ENCODE results near the gene RIPOR2. TPM values are rescaled to one million over a fixed set of nuclear protein-coding genes. Genes with fewer than 3 reads are reported as not detected.

Gene RIPOR2
- total and polyA plus RNA-seq, 8 donors = 3.9 to 56.8 (median 6.0) TPM

DNA sequence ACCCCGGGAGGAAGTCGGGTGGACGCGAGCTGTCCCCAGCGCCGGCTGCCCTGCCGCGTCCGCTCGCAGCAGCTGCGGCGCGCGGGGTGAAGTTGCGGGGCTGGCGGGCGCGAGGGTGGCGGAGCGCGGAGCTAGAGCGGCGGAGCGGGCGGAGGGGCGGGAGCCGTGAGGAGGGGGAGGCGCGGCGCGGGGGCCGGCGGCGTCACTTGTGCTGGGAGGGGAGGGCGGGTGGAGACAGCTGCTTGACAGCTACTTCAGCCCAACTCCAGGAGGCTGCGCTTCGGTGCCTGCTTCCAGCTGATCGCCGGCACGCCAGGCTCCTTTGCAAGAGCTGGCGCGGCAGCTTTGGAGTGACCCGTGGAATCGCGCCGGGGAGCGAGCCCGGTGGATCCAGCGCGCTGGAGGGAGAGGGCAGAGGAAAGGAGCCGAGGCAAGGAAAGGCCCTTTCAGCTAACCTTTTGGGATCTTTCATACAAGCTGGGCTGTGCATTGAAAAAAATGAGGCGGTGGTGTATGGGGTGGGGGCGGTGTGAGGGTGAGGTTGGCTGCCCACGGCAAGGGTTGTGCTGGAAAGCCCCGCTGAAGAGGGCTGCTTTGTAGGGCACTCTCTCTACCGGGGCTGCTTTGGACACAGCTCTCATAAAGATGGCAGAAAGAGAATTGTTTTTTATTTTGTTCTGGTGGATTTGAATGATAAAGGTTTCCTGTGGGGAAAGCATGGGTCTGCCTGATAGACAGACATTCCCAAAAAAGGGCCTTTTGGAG is 24.6 kb downstream of the RIPOR2 start:
- Histone ChIP-seq H3K4me3 (peak overlapping the region; percentile 51 to 53), H3K27me3 (no peaks in the 10 kb centered on the region), H3K9me3 (no peaks in the 10 kb centered on the region), H3K27ac (peak overlapping the region in 1 of 2 donors; percentile 55), H3K4me1 (peaks cover 0 to 76% of the 10 kb centered on the region in 2 donors), H3K36me3 (no peaks in the 10 kb centered on the region)
- intact Hi-C loops (cut with DNase I) = no loop called here
- DNase-seq = peak; percentile 66 to 89 (median 80)
- no peak for TF ChIP-seq CTCF (IDR thresholded peaks at IDR 0.05)
- ATAC-seq = peak; percentile 88

- Histone ChIP-seq H3K4me3 (peak overlapping the region; percentile 51 to 53), H3K4me1 (peaks cover 0 to 75% of the 10 kb centered on the region in 2 donors), H3K27me3 (no peaks in the 10 kb centered on the region), H3K36me3 (no peaks in the 10 kb centered on the region), H3K27ac (peak overlapping the region in 1 of 2 donors; percentile 55), H3K9me3 (no peaks in the 10 kb centered on the region)
- intact Hi-C loops (cut with DNase I) = no loop called here
- no peak for TF ChIP-seq CTCF (IDR thresholded peaks at IDR 0.05)
- DNase-seq = peak in 1 of 4 donors; percentile 76
- ATAC-seq = peak; percentile 50
Observed at GRCh38 chr6:24910331-24910960, 25.3 kb downstream of the RIPOR2 start.

- peak overlapping the region; percentile 51 to 53 for H3K4me3 ChIP-seq
- H3K36me3 ChIP-seq = peaks cover 0 to under 1% of the 10 kb centered on the region in 2 donors
- intact Hi-C loops (cut with DNase I) = no loop called here
- H3K9me3 ChIP-seq = no peaks in the 10 kb centered on the region
- no peak for TF ChIP-seq CTCF (IDR thresholded peaks at IDR 0.05)
- H3K27me3 ChIP-seq = no peaks in the 10 kb centered on the region
- H3K27ac ChIP-seq = peak overlapping the region in 1 of 2 donors; percentile 55
- H3K4me1 ChIP-seq = peaks cover 0 to 81% of the 10 kb centered on the region in 2 donors
- DNase-seq (no peak), ATAC-seq (no peak)
Observed at GRCh38 chr6:24909241-24910216, 26.2 kb downstream of the RIPOR2 start.

DNA sequence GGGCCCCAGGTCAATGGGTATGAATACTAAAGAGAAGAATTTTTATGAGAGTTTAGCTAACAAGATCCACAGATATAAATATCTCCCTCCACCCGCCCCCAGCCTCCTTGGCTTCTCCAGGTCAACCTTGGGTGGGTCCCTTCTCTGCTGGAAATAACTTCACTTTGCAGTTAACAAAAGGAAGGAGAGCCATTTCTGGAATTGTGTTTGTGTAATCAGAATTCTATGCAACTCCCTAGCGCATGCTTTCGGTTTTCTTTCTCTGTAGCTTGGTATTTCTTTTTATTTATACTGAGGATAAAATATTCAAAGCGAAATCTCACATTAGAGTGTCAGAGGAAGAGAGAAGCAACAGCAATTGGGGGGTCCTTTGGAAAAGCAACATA is 27.1 kb downstream of the RIPOR2 start:
- peaks cover 0 to 10% of the 10 kb centered on the region in 2 donors for H3K36me3 ChIP-seq
- DNase-seq = no peak
- no peak for ATAC-seq
- TF ChIP-seq CTCF (IDR thresholded peaks at IDR 0.05) = no peak
- peak overlapping the region in 1 of 2 donors; percentile 55 for H3K27ac ChIP-seq
- peaks cover 0 to 77% of the 10 kb centered on the region in 2 donors for H3K4me1 ChIP-seq
- no peaks in the 10 kb centered on the region for H3K27me3 ChIP-seq
- intact Hi-C loops (cut with DNase I) = no loop called here
- peak overlapping the region in 1 of 2 donors; percentile 53 for H3K4me3 ChIP-seq
- H3K9me3 ChIP-seq = no peaks in the 10 kb centered on the region

Data from left lung (tissue), 10 donors.